Occipital lobe (tissue), 2 donors: ENCODE results near the gene C1QTNF9. TPM values are rescaled to one million over a fixed set of nuclear protein-coding genes. Genes with fewer than 3 reads are reported as not detected.
"Not testable (repeated sequence)": the region's sequence is repeated elsewhere in the genome, so short reads cannot be mapped to it uniquely, and the experiment has no call there.

Experiments
- DNase-seq: peaks from one replicate; lab custom pipeline; 2025; lab: John Stamatoyannopoulos, UW
- total RNA-seq: library from RNA; depleted of rRNA; stranded (reverse); fragments of >200 nt; gene quantifications from one replicate; pipeline ENCODE4 v1.2.3, GENCODE V29; 2014

Gene C1QTNF9
- total RNA-seq, 1 donor from 2014 or later = not detected

DNA sequence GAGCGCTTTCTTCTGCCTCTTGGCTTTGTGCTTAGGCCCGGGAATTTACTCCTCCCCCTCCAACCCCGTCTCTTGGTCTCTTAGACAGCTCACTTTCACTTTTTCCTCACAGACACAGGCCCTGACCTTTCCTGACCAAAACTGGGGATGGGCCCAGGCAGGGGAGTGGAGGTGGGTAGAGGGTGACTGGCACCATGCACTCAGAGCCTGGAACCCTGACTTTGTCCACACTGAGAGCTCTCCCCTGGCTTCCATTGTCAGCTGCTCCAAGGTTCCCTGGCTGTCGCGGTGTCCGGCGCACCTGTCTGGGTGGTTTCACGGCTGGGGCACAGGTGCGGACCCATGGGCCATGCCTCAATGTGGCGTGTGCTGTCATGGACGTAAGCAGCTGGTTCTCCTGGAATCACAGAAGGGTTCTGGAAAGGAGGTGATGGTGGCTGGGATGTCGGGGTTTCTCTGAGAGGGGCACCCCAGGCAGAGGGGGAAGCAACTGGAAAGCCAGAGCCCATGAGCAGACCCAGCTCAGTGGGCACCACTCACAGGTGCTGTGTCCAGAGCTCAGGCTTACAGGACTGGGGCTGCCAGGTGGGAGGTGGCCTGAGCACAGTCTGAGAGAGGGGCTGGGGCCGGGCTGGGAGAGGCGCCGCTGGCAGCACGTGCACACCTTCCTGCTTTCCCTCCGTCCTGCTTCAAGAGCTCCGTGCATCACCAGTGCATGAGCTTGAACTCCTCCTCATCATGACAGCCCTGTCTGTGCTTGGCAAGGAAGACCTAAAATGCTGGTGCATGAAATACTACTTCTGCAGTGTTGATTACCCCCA is 28.0 kb upstream of the C1QTNF9 start:
- DNase-seq = no peak

- no peak for DNase-seq
These were observed 27.1 kb upstream of the C1QTNF9 start for GRCh38 chr13:24282256-24282655.

- no peak for DNase-seq
These were observed 24.4 kb upstream of the C1QTNF9 start for GRCh38 chr13:24284889-24285565.

DNA sequence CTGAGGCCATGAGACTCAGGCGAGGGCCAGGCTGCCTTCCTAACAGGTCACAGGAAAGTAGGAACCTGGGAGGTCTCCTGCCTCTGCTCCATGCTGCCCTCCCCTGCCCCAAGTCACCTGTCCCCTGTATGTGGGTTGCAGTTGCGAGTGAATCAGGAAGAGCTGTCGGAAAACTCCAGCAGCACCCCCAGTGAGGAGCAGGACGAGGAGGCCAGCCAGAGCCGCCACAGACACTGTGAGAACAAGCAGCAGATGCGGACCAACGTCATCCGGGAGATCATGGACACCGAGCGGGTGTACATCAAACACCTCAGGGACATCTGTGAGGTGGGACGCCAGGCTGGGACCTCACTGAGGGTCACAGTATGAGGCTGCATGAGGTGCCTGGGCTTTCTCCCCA is 22.8 kb upstream of the C1QTNF9 start:
- no peak for DNase-seq

GRCh38 chr13:24287748-24288287 is 21.6 kb upstream of the C1QTNF9 start:
- DNase-seq = no peak

GRCh38 chr13:24288870-24289269 is 20.5 kb upstream of the C1QTNF9 start:
- no peak for DNase-seq

- DNase-seq = no peak
These were observed 19.0 kb upstream of the C1QTNF9 start for GRCh38 chr13:24290280-24290932.

DNA sequence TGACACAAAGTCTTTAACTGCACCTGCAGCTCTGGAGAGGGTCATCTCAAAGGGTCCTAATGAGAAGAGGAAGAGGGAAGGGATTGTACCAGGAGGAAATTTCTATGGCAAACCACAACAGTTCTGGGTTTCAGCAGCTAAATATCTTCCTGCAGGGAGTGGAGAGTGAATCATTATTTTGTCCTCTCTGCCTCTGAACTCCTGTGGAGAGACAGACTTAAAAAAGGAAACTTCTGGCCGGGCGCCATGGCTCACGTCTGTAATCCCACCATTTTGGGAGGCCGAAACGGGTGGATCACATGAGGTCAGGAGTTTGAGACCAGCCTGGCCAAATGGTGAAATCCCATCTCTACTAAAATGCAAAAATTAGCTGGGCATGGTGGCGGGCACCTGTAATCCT is 16.9 kb upstream of the C1QTNF9 start:
- DNase-seq = no peak

GRCh38 chr13:24293746-24294145 is 15.6 kb upstream of the C1QTNF9 start:
- no peak for DNase-seq

DNA sequence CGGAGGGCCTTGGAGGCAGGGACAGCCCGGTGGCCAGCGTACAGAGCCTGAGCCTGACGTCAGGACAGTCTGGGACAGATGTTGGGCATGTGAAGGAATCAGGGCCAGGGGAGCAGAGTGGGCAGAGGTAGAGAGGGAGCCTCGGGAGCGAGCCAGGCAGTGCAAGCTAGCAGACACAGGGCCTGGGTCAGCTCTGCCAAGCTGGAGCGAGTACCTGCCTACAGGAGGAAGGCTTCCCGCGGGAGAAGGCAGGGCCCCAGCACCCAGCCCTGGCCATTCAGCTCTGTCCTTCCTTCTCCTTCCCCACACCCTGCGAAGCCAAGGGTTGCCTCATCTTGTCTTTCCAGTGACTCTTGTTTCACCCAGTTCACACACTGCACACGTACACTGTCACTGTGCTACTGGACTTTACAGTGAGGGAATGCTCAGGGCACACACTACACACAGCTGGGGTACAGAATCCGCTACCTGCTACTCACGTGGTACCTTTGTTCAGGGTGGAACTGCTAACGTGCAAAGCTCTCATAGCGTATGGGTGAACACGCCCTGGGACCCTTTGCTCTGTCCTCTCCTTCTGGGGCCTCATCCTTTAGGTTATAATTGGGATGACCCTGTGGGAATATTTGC is 9.8 kb upstream of the C1QTNF9 start:
- DNase-seq = no peak

- no peak for DNase-seq
These were observed 7.9 kb upstream of the C1QTNF9 start for GRCh38 chr13:24301434-24301833.

GRCh38 chr13:24301911-24302310 is 7.5 kb upstream of the C1QTNF9 start:
- DNase-seq = no peak

GRCh38 chr13:24304620-24305019 is 4.8 kb upstream of the C1QTNF9 start:
- no peak for DNase-seq

DNA sequence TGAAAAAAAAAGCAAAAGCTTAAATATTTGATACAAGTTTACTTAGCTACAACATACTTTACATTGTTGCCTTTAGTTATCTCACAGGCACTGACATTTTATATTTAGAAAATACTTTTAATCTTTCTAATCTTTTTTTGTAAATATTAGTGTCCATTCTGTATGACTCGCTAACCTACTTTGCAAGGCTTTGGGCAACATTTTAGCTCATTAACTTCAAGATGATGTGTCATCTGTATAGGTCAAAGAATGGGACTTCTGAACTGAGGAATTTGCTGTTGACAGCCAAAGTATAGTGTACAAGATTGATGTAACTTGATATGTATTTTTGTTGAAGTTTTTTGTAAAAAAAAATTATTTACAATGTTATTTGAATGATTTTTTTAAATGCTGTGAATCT is 2.7 kb upstream of the C1QTNF9 start:
- DNase-seq = no peak

DNA sequence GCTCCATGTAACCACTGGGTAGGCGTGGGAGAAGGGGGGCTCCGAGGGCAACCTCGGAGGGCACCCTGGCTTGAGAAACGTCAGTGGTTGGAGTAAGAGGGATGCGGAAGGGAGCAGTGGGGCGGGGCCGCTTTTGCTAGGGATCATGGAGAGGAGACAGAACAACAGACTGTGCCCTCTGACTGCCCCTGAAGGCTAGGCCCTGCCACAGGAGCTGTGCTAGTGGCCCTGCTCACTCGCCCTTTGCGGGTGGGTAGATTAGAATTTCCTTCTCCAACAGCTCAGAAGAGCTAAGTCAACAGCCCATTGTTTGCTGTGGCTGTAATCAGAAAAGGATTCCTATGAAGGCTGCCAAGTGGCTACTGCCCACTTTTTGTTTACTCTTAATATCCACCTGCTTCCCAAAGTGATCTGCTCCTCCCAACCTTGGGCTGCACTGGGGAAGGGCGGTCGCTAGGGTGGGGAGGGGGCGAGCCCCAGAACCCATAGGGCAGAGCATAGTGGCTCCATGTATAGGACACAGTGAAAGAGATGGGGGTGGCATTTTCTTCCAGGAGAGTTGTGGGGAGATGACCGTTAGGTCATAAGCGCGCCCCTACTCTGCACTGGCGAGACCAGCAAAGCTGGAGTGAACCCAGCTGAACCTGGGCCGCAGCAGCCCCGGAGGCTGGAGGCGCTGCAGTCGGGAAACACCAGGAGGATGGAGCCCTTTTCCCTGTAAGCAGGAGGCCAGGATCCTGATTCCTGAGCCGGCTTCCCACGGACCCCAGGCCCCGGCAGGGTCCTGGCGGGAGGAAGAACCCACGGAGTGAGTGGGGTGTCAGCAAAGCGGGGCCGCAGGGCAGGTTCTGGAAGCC is 1.9 kb upstream of the C1QTNF9 start:
- DNase-seq = no peak

- no peak for DNase-seq
These were observed 1.3 kb upstream of the C1QTNF9 start for GRCh38 chr13:24308068-24308445.

GRCh38 chr13:24308488-24309020 is 826 bp upstream of the C1QTNF9 start:
- DNase-seq = no peak

DNA sequence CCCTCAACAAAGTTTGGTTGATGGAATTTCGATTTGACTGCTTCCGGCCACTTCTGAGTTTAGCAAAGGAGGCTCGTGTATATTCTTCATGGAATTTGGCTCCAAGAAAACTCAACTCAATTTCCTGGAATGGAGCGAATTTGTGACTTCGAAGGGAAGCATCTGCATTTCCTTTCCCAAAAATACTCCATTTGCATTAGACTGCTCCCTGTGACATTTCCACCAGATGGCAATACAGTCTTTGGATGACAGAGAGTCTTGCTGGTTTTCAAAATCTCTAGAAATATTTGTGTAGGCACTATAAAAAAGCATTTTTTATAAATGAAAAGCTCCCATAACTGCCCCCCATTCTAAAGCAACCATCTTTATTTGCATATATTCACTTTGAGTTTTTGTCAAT is 4.1 kb downstream of the C1QTNF9 start:
- DNase-seq = no peak

GRCh38 chr13:24317835-24318234 is 8.5 kb downstream of the C1QTNF9 start:
- DNase-seq = not testable (repeated sequence)

- DNase-seq = not testable (repeated sequence)
These were observed 9.5 kb downstream of the C1QTNF9 start for GRCh38 chr13:24318878-24319277.

DNA sequence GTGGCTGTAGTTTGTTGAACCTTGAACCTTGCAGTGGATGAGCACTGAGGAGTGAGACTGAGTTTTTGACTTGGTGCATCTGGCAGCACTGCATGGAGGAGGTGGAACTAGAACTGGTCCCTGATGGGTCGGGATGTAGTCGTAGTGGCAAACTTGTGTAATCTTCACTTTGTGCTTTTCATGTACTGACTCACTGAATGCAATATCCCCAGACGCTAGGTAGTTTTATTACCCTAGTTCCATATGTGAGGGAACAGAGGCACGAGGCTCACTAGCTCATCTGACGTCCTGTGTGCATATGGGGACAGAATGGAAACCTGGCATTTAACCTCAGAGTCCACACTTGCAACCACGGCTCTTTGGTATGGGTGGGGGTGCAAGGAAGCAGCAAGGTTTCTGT is 10.3 kb downstream of the C1QTNF9 start:
- DNase-seq = not testable (repeated sequence)
